ENCODE measurements around the gene MCAM. TPM values are rescaled to one million over a fixed set of nuclear protein-coding genes. Genes with fewer than 3 reads are reported as not detected.
A peak's percentile ranks its signal among the peaks of the same experiment; 100 is the strongest.

Gene MCAM
- total RNA-seq, 1 experiment from 2014 or later = 25.4 TPM

GRCh38 chr11:119332111-119332765 lies 15.3 kb upstream of the MCAM start:
- DNase-seq (ENCODE audit: low spot score) = no peak

GRCh38 chr11:119330237-119330636 lies 13.3 kb upstream of the MCAM start:
- no peak for DNase-seq (ENCODE audit: low spot score)

GRCh38 chr11:119329320-119329719 lies 12.4 kb upstream of the MCAM start:
- DNase-seq (ENCODE audit: low spot score) = no peak

DNA sequence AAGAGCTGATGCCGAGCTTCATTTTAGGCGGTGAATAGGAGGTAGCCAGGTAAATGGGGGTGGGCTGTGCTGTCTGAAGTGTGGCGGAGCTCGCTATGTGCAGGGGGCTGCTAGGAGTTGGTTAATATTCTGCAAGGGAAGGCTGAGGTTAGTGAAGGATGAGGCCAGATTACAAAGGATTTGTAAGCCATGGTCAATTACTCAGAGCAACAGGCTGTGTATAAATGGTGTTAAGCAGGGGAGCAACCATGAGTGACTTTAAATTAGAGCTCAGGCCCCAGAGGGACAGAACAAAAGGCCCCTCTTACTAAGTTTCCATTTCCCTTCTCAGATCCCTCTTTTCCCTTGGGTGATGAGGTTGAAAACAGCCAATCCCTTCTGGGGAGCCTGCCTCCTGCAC lies 7.3 kb upstream of the MCAM start:
- DNase-seq (ENCODE audit: low spot score) = no peak

GRCh38 chr11:119323532-119324033 lies 6.7 kb upstream of the MCAM start:
- peak; percentile 35 for DNase-seq (ENCODE audit: low spot score)

GRCh38 chr11:119322921-119323531 lies 6.1 kb upstream of the MCAM start:
- no peak for DNase-seq (ENCODE audit: low spot score)

DNA sequence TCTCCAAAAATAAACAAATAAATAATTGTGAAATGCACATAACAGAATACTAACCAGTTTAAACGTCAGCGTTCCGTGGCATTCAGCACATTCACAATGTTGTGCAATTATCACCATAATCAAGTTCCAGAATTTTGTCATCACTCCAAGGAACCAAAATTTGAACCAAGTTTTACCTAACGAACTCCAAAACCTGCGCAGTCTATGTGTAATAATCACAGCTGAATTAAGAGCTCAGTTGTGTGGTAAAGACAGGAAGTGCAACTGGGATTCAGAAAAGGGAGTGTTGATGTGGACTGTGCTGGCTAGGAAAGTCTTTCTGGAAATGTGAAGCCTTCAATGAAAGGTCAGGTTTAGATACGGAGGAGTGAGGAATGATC lies 5.4 kb upstream of the MCAM start:
- no peak for DNase-seq (ENCODE audit: low spot score)

DNA sequence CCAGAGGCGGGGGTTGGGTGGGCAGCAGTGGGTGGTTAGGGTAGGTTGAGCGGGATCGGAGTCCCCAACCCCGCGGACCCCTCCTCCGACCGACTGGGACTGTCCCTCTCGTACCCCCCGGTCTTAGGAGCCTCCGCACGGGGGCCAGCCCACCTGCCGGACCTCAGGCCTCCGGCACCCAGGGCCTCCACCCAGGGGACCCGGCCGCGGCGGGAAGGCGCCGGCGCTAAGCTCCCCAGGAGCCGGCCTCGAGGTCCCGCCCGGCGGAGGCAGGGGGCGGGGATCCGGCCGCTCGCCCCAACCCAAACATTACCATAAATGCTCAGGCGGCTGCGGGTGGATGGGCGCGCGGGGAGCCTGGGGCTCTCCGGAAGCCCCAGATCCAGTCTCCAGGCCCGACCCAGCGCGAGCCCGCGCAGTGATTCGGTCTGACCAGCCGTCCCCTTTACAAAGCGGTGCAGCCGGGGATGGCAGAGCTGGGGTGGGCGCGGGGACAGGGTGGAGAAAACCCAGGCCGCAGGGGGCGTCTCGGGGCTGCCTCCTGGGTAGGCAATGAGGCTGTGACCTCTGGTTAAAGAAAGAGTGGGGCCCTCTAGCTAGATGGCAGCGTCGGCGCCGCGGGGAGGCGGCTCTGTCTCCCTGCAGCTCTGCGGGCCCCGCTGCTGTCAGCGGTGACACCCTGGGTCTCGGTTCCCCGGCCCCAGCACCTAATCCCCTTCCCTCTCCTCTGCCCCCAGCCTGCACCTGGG lies 4.0 kb upstream of the MCAM start:
- no peak for DNase-seq (ENCODE audit: low spot score)

- no peak for DNase-seq (ENCODE audit: low spot score)
Measured at GRCh38 chr11:119320240-119320775, 3.4 kb upstream of the MCAM start.

GRCh38 chr11:119319700-119320239 lies 2.8 kb upstream of the MCAM start:
- DNase-seq (ENCODE audit: low spot score) = no peak

DNA sequence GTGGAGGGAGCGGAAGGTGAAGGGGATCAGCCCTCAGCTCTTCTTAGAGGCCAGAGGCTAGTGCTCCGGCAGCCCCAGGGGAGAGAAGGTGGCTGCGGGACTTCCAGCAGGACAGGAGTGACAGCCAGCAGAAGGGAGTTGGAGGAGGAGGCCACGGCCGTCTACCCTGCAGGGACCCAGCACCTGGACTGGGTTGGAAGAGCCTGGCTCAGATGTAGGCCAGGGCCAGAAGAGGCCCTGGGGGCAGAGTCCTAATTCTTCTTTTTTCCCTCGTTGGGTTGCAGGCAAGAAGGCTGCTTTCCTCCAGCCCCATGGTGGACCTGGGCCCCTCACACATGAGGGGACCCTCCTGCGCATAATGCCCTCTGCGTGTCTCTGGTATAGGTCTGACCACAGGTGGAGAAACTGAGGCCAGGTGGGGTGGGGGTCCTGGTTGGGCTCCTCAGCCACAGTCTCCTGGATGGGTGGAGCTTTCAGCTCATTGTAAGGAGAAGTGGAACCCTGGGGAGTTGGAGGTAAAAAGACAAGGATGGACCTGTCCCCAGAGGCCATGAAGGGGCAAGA lies 2.3 kb upstream of the MCAM start:
- DNase-seq (ENCODE audit: low spot score) = no peak

DNA sequence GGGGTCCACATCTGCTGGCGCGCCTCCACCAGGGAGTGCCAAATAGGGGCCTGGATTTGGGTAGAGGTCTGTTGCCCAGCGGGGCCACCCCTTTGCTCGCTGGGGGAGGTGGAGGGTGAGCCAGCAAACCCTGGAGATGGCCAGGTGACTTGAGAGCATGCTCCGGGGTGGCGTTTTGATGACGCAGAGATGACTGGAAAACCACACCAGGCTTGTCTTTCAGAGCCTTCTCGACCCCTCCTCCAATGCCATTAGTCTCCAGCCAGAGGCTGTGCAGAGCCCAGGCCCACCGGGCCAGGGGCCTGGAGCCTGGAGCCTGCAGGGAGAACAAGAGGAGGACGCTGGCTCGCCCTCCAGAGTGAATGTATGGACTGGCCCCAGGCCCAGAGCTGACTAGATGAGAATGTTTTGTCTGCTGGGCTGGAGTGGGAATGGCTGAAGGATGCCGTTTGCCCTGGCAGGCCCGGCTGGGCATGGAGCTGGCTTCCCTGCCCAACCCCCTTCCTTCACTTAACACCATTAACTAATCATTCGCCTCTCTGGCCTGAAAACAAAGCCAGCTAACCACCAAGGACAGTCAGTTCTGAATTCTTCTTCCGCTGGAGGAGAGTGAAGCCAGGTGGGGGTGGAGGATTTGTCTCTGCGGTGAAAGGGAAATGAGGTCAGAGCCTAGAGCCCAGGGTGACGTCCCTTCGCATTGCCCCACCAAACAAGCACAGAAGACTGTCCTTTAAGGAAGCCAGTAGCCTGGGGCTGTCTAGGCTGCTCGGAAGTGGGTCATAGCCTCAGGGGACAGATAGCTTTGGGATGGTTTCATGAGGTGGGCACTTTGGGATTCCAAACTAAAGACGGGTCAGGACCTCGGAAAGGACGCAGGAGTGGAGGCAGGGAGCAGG lies 1.6 kb upstream of the MCAM start:
- no peak for DNase-seq (ENCODE audit: low spot score)

DNA sequence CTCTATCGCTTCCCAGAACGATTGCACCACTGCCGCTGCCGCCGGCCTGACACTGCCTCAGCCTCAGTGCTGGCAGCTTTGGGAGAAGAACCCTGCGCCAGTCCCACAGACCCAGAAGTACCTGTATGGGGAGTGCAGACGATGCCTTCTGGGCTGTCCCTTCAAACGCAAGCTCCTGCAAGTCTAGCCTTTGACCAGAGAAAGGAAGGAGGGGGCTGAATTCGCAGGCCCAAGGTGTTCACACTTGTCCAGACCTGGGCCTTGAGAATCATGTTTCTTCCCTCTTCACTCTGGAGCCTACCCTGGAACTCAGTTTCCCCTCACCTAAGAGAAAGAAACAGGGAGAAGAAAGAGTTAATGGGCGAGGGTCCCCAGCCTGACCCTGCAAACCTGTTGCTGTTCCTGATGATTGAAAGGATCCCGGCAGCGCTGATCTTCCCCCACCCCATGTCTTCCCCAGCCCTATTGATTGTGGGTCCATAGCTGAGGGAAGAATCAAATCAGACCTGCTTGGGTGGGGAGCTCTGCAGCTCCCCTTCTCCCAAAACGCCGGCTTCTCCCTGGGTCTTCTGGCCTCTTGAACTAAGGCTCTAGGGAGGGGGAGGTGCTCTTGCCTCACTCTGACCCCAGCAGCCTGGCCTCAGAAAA lies 786 bp upstream of the MCAM start:
- no peak for DNase-seq (ENCODE audit: low spot score)

GRCh38 chr11:119316016-119316728 lies 758 bp downstream of the MCAM start:
- no peak for DNase-seq (ENCODE audit: low spot score)

DNA sequence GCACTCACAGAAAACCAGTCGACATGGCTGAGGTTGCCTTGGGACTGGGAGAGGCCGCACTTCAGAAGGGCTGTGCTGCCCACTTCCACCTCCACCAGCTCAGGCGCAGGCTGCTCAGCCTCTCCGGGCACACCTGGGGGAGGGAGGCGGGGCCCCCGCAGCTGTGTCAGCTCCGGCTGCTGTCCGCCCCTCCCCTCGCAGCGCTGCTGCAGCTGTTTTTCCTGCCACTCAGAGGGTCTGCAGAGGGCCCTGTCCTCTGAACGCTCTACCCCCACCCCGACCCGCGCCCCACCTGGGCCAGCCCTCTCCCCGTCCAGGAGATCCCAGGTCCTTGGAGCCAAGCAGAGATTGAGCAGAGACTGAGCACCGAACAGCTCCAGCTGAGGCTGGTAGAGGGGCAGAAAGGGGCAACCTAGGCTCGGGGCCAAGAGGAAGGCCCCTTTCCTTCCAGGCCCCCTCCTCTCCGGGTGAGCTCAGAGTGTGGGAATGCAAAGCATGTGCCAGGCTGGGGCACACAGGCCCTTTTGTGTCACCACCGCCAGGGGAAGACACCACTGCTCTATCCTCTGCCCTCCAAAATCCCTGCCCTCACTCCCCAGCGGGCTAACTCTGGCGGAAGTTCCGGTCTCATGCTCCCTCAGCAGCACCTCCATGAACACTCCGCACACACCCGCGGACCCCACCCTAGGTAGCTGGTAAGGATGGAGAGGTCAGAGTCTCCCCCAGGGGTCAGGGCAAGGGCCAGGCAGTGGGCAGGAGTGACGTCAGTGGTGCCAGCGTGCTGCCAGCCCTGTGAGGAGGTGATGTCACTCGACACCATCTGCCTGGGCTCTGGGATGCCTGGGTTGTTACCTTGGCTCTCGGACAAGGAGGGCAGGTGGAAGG lies 1.6 kb downstream of the MCAM start:
- DNase-seq (ENCODE audit: low spot score) = no peak

GRCh38 chr11:119314726-119315125 lies 2.2 kb downstream of the MCAM start:
- no peak for DNase-seq (ENCODE audit: low spot score)

DNA sequence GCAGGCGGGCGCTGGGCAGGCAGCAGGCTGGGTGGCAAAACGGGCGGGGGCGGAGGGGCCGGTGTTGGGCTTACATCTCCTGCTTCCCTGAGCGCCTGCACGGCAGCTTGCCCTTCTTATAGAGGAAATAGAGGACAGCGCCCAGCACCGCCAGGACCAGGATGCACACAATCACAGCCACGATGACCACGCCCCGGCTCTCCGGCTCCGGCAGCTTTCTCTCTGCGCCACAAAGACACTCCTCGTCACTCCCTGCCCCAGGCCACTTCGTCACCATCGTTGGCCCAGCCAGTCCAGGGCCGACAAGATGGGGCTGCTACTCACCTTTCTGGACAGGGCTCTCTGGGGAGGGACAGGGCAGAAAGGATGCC lies 6.3 kb downstream of the MCAM start:
- no peak for DNase-seq (ENCODE audit: low spot score)

GRCh38 chr11:119309953-119310681 lies 6.8 kb downstream of the MCAM start:
- DNase-seq (ENCODE audit: low spot score) = no peak
